GM12878 (cell line): Measurements from ENCODE around the gene TIAM1. TPM values are rescaled to one million over a fixed set of nuclear protein-coding genes. Genes with fewer than 3 reads are reported as not detected.

ENCODE experiments used
- ATAC-seq: fragments of 200-7000 bp; cut with Tn5 transposase; 3 replicates; pipeline ENCODE4 v1.9.1; 2020; ENCODE audit warnings: mild to moderate bottlenecking, moderate library complexity
- BruUV-seq: library from RNA; stranded (reverse); fragments of 400-500 nt; replicated peaks from 2 replicates; lab custom pipeline; 2021; lab: Mats Ljungman, UMichigan
- CTCF ChIA-PET: fragments of 300-600 bp; sonication (Branson Sonifier 250); formaldehyde crosslinking; extraction: SDS; loops from one replicate; lab custom pipeline; 2021; ENCODE audit warnings: inconsistent platforms; lab: Yijun Ruan, JAX
- POLR2A ChIA-PET: fragments of 350-600 bp; formaldehyde crosslinking; extraction: SDS; loops from one replicate; lab custom pipeline; 2021; ENCODE audit warnings: inconsistent platforms; lab: Charles Lee
- RAD21 ChIA-PET: fragments of 300-600 bp; sonication (Branson Sonifier 250); formaldehyde crosslinking; loops from one replicate; lab custom pipeline; 2023; ENCODE audit warnings: antibody characterized with exemption; ENCODE audit not compliant: unreplicated experiment; lab: Charles Lee
- SMC1A ChIA-PET: fragments of 300-600 bp; sonication (Branson Sonifier 250); formaldehyde crosslinking; loops from one replicate; lab custom pipeline; 2023; ENCODE audit not compliant: unreplicated experiment, uncharacterized antibody; lab: Charles Lee
- DNase-seq: peaks from one replicate; pipeline ENCODE4 v3.0.0-alpha.2; 2011; ENCODE audit warnings: low read depth, low spot score
- FAIRE-seq: peaks from 3 replicates; lab custom pipeline; 2011; peaks lifted over from hg19 to GRCh38; lab: Jason Lieb, UNC
- H2AFZ ChIP-seq: 2 replicates; pipeline ENCODE4 v1.6.0; 2011; ENCODE audit warnings: low read depth, low read length, control low read depth; ENCODE audit not compliant: control insufficient read depth
- H3K27ac ChIP-seq: 2 replicates; pipeline ENCODE4 v1.5.1; 2011; ENCODE audit warnings: control low read depth; ENCODE audit not compliant: control insufficient read depth, insufficient read depth
- H3K27me3 ChIP-seq, 2 experiments: replicated peaks in 1 of 2; 2 replicates each; pipeline versions ENCODE4 v1.6.0 to v1.6.1; 2011; ENCODE audit warnings: low read length in 1 of 2; ENCODE audit not compliant: control insufficient read depth in 2 of 2, insufficient read depth in 2 of 2
- H3K36me3 ChIP-seq, 2 experiments: 2 replicates each; pipeline ENCODE4 v1.5.1; 2011; ENCODE audit warnings: low read length in 1 of 2; ENCODE audit not compliant: control insufficient read depth in 2 of 2, insufficient read depth in 2 of 2
- H3K4me1 ChIP-seq: 2 replicates; pipeline ENCODE4 v1.6.1; 2011; ENCODE audit warnings: mild to moderate bottlenecking, low read length, moderate library complexity, mixed read lengths; ENCODE audit not compliant: control insufficient read depth, insufficient read depth
- H3K4me2 ChIP-seq: 2 replicates; pipeline ENCODE4 v1.6.0; 2011; ENCODE audit warnings: control low read depth; ENCODE audit not compliant: control insufficient read depth, insufficient read depth
- H3K4me3 ChIP-seq: fragments of 200-600 bp; sonication (generic); 2 replicates; pipeline ENCODE4 v1.5.1; 2016
- H3K79me2 ChIP-seq: 2 replicates; pipeline ENCODE4 v1.6.0; 2011; ENCODE audit warnings: low read length; ENCODE audit not compliant: control insufficient read depth, insufficient read depth
- H3K9ac ChIP-seq: 2 replicates; pipeline ENCODE4 v1.8.0; 2011; ENCODE audit warnings: low read length, control low read depth, mixed read lengths; ENCODE audit not compliant: control insufficient read depth, insufficient read depth
- H3K9me3 ChIP-seq: replicated peaks from 3 replicates; pipeline ENCODE4 v1.5.1; 2011; ENCODE audit warnings: mild to moderate bottlenecking, low read length; ENCODE audit not compliant: control insufficient read depth, insufficient read depth
- H4K20me1 ChIP-seq: 2 replicates; pipeline ENCODE4 v1.6.0; 2011; ENCODE audit not compliant: control insufficient read depth, insufficient read depth
- CBX3 ChIP-seq: fragments of 200-600 bp; sonication (generic); IDR thresholded peaks from 2 replicates; pipeline ENCODE4 v1.6.1; 2016; ENCODE audit warnings: low read depth, borderline replicate concordance
- SUZ12 ChIP-seq: fragments of 200-600 bp; sonication (generic); IDR thresholded peaks from one replicate; pipeline ENCODE4 v1.6.1; 2018; ENCODE audit warnings: antibody characterized with exemption, mild to moderate bottlenecking; ENCODE audit not compliant: unreplicated experiment
- WGBS: methylation state at CpG from one replicate; pipeline ENCODE4 v1.1.6; 2016; ENCODE audit warnings: low lambda C conversion rate; ENCODE audit not compliant: insufficient replicate concordance, insufficient coverage; ENCODE audit errors: missing lambda C conversion rate; 5-methylcytosine and 5-hydroxymethylcytosine counted together
- in situ Hi-C: fragments of 300-500 bp; cut with MboI; formaldehyde crosslinking; loops from 9 replicates; pipeline ENCODE4 v1.14.3; 2018; ENCODE audit warnings: mixed read lengths
- intact Hi-C: fragments of 100-400 bp; cut with micrococcal nuclease; formaldehyde crosslinking; loops from one replicate; pipeline ENCODE4 v1.14.2; 2022; ENCODE audit not compliant: unreplicated experiment
- polyA plus RNA-seq, 11 experiments: library from polyadenylated mRNA; depleted of rRNA in 4 of 11; unstranded in 6 of 11; stranded (reverse) in 5 of 11; fragments of >200 nt; fragmentation: Nextera tagmentation in 4 of 11; fragmentation: Illumina TruSeq in 1 of 11; extraction: Ambion mirVana in 4 of 11; extraction: Trizol in 1 of 11; gene quantifications; 1 replicate in 1 of 11; 2 replicates in 10 of 11; pipeline versions ENCODE4 v1.2.1 to v1.2.3, GENCODE V29; 2011 to 2016; ENCODE audit warnings: inconsistent platforms in 2 of 11, missing spikeins in 2 of 11, low read depth in 1 of 11
- total RNA-seq, 4 experiments: library from RNA; depleted of rRNA in 3 of 4; stranded (reverse); fragments of >200 nt in 3 of 4; fragmentation: Illumina TruSeq in 1 of 4; extraction: Trizol in 1 of 4; gene quantifications; 2 replicates each; pipeline versions ENCODE4 v1.2.1 to v1.2.3, GENCODE V29; 2013 to 2021
- TF ChIP-seq, protein P1 (sequence below): fragments of 450-650 bp; IDR thresholded peaks from 2 replicates; pipeline ENCODE4 v1.6.1; 2017; ENCODE audit warnings: borderline replicate concordance

Gene TIAM1
- total and polyA plus RNA-seq, 10 of the 15 experiments (the other 5 are each of a cell fraction or from before 2014, with no cell fraction given): 0.31 to 35.9 (median 0.78) TPM

DNA sequence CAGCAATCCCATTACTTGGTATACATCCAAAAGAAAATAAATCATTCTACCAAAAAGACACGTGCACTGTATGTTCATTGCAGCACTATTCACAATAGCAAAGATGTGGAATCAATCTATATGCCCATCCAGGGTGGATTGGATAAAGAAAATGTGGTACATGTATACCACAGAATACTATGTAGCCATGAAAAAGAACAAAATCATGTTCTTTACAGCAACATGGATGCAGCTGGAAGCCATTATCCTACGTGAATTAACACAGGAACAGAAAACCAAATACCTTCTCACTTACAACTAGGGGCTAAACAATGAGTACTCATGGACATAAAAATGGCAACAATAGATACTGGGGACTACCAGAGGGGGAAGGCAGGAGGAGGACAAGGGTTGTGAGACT lies 147.3 kb downstream of the TIAM1 start:
- H4K20me1 ChIP-seq: no peaks in the 10 kb centered on the region
- no peak for ATAC-seq
- H3K27me3 ChIP-seq: no peaks in the 10 kb centered on the region
- FAIRE-seq: no peak
- no peak for DNase-seq
- no peak overlapping the region for H3K4me3 ChIP-seq
- in situ Hi-C loops: loop anchor here (5.0 kb wide), 1 partner anchor 386 kb away; no protein-coding TSS in a partner anchor
- TF ChIP-seq, protein P1, sequence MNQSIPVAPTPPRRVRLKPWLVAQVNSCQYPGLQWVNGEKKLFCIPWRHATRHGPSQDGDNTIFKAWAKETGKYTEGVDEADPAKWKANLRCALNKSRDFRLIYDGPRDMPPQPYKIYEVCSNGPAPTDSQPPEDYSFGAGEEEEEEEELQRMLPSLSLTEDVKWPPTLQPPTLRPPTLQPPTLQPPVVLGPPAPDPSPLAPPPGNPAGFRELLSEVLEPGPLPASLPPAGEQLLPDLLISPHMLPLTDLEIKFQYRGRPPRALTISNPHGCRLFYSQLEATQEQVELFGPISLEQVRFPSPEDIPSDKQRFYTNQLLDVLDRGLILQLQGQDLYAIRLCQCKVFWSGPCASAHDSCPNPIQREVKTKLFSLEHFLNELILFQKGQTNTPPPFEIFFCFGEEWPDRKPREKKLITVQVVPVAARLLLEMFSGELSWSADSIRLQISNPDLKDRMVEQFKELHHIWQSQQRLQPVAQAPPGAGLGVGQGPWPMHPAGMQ: no peak
- TF ChIP-seq SUZ12: no peak
- no peak for TF ChIP-seq CBX3
- TF ChIP-seq, all 136 proteins: peak for 0
- intact Hi-C loops: loop anchor here (5.0 kb wide), 2 partner anchors 89 to 311 kb away; no protein-coding TSS in a partner anchor
- no peak overlapping the region for H3K27ac ChIP-seq
- no peaks in the 10 kb centered on the region for H3K36me3 ChIP-seq
- H3K9ac ChIP-seq: no peak overlapping the region
- H3K79me2 ChIP-seq: no peaks in the 10 kb centered on the region
- H3K9me3 ChIP-seq: no peaks in the 10 kb centered on the region
- POLR2A ChIA-PET: interaction anchor here (0.6 kb wide), 1 partner anchor 1721 kb away, joined by 3 read pairs; no protein-coding TSS in a partner anchor
- CTCF ChIA-PET: interaction anchor here (0.6 to 9.6 kb wide), 6 partner anchors 10 to 409 kb away, joined by 3 to 171 read pairs (median 3); no protein-coding TSS in a partner anchor
- no peak overlapping the region for H2AFZ ChIP-seq
- BruUV-seq: no TSS peak
- SMC1A ChIA-PET: interaction anchor here (1.3 to 7.2 kb wide), 3 partner anchors 16 to 384 kb away, joined by 3 to 77 read pairs (median 4); no protein-coding TSS in a partner anchor
- H3K4me1 ChIP-seq: no peaks in the 10 kb centered on the region
- RAD21 ChIA-PET: interaction anchor here (0.8 to 2.6 kb wide), 4 partner anchors 88 to 384 kb away, joined by 4 to 14 read pairs (median 4); no protein-coding TSS in a partner anchor
- no peak overlapping the region for H3K4me2 ChIP-seq
- 42% methylated on average over 2 of the region's 2 CpGs for WGBS
